RWPE1 (cell line): ENCODE measurements around the gene SCLT1.

ENCODE experiments used
- CTCF ChIA-PET: fragments of 350-600 bp; sonication (Branson Sonifier 250); formaldehyde crosslinking; extraction: SDS; loops from one replicate; lab custom pipeline; 2021; lab: Yijun Ruan, JAX
- POLR2A ChIA-PET: fragments of 400-600 bp; formaldehyde crosslinking; extraction: SDS; loops from one replicate; lab custom pipeline; 2020; ENCODE audit warnings: antibody characterized with exemption; ENCODE audit not compliant: low non-redundant PET; lab: Yijun Ruan, JAX
- DNase-seq: peaks from one replicate; pipeline ENCODE4 v3.0.0; 2012; ENCODE audit warnings: low spot score
- H3K27ac ChIP-seq: fragments of 450-650 bp; 2 replicates; pipeline ENCODE4 v1.5.1; 2017
- CTCF ChIP-seq: fragments of 450-650 bp; conservative IDR thresholded peaks from 2 replicates; pipeline ENCODE4 v1.5.1; 2017; ENCODE audit warnings: low read depth, mild to moderate bottlenecking

SCLT1 gene

GRCh38 chr4:129117705-129118104 is 24.4 kb upstream of the SCLT1 start:
- TF ChIP-seq CTCF = no peak
- no peak for DNase-seq
- ChIA-PET CTCF (no interaction called here), POLR2A (no interaction called here)
- no peak overlapping the region for H3K27ac ChIP-seq

GRCh38 chr4:129113919-129114318 is 20.6 kb upstream of the SCLT1 start:
- ChIA-PET CTCF (no interaction called here), POLR2A (no interaction called here)
- DNase-seq = no peak
- no peak for TF ChIP-seq CTCF
- H3K27ac ChIP-seq = no peak overlapping the region

- DNase-seq = no peak
- H3K27ac ChIP-seq = no peak overlapping the region
- no peak for TF ChIP-seq CTCF
- CTCF ChIA-PET = no interaction called here
- POLR2A ChIA-PET = no interaction called here
Observed at GRCh38 chr4:129113434-129113833, 20.1 kb upstream of the SCLT1 start.

- H3K27ac ChIP-seq = no peak overlapping the region
- DNase-seq = no peak
- no peak for TF ChIP-seq CTCF
- POLR2A ChIA-PET = no interaction called here
- CTCF ChIA-PET = no interaction called here
Observed at GRCh38 chr4:129111919-129112318, 18.6 kb upstream of the SCLT1 start.

- ChIA-PET CTCF (interaction anchor here (0.6 kb wide), 1 partner anchor 10 kb away, joined by 8 read pairs; no protein-coding TSS in a partner anchor), POLR2A (no interaction called here)
- no peak for DNase-seq
- no peak overlapping the region for H3K27ac ChIP-seq
- TF ChIP-seq CTCF = no peak
Observed at GRCh38 chr4:129110931-129111330, 17.6 kb upstream of the SCLT1 start.

- DNase-seq = no peak
- TF ChIP-seq CTCF = no peak
- ChIA-PET CTCF (interaction anchor here (0.5 to 0.6 kb wide), 2 partner anchors 9 to 1898 kb away, joined by 3 to 8 read pairs; no protein-coding TSS in a partner anchor), POLR2A (no interaction called here)
- H3K27ac ChIP-seq = no peak overlapping the region
Observed at GRCh38 chr4:129109965-129110824, 16.9 kb upstream of the SCLT1 start.
